ENCODE measurements around the gene MT1F. TPM values are rescaled to one million over a fixed set of nuclear protein-coding genes. Genes with fewer than 3 reads are reported as not detected.
"Not testable (repeated sequence)": the region's sequence is repeated elsewhere in the genome, so short reads cannot be mapped to it uniquely, and the experiment has no call there.

Gene MT1F
- total RNA-seq, 1 experiment from 2014 or later = 27.3 TPM

- CTCF ChIA-PET = no interaction called here
- BruUV-seq (replicated peaks) = no TSS peak
Observed at GRCh38 chr16:56620339-56620897, 37.3 kb upstream of the MT1F start.

DNA sequence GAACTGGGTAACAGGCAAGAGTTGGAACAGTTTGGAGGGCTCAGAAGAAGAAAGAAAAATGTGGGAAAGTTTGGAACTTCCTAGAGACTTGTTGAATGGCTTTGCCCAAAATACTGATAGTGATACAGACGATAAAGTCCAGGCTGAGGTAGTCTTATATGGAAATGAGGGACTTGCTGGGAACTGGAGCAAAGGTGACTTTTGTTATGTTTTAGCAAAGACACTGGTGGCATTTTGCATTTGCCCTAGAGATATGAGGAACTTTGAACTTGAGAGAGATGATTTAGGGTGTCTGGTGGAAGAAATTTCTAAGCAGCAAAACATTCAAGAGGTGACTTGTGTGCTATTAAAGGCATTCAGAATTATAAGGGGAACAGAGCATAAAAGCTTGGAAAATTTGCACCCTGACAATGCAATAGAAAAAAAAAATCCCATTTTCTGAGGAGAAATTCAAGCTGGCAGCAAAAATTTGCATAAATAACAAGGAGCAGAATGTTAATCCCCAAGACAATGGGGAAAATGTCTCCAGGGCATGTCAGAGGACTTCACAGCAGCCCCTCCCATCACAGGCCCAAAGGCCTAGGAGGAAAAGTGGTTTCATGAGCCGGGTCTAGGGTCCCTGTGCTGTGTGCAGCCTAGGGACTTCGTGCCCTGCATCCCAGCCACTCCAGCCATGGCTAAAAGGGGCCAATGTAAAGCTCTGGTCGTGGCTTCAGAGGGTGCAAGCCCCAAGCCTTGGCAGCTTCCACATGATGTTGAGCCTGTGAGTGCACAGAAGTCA is 35.9 kb upstream of the MT1F start:
- H4K20me1 ChIP-seq (ENCODE audit: low read length); H3K27me3 ChIP-seq (ENCODE audit: low read length); H3F3A ChIP-seq (ENCODE audit: low read length, unreplicated experiment); H3K4me2 ChIP-seq (ENCODE audit: low read length); DNase-seq; H2AFZ ChIP-seq (ENCODE audit: low read length); H3K9me2 ChIP-seq (replicated peaks; ENCODE audit: low read length); BruUV-seq (replicated peaks); ATAC-seq; H3K4me1 ChIP-seq (ENCODE audit: insufficient read depth, low read length); H3K36me3 ChIP-seq (ENCODE audit: low read depth, low read length); H3K9ac ChIP-seq (ENCODE audit: low read length); H3K27ac ChIP-seq (ENCODE audit: low read length); CTCF ChIA-PET; POLR2A ChIA-PET (ENCODE audit: unreplicated experiment); H3K79me2 ChIP-seq (ENCODE audit: low read length); H3K4me3 ChIP-seq (ENCODE audit: low read length); H3K9me3 ChIP-seq (ENCODE audit: low read length); intact Hi-C loops (cut with micrococcal nuclease): not testable (repeated sequence)

More at GRCh38 chr16:56620339-56620897, 37.3 kb upstream of the MT1F start:
- Histone ChIP-seq H3K36me3 (ENCODE audit: low read depth, low read length) (no peaks in the 10 kb centered on the region), H3K9ac (ENCODE audit: low read length) (no peak overlapping the region), H4K20me1 (ENCODE audit: low read length) (no peaks in the 10 kb centered on the region), H3K9me3 (ENCODE audit: low read length) (no peaks in the 10 kb centered on the region), H3K27ac (ENCODE audit: low read length) (no peak overlapping the region), H3K4me1 (ENCODE audit: insufficient read depth, low read length) (0 out of 2 replicates have a peak, but pooled peaks cover 3% of the 10 kb centered on the region), H3K79me2 (ENCODE audit: low read length) (no peaks in the 10 kb centered on the region), H2AFZ (ENCODE audit: low read length) (no peak overlapping the region), H3K4me2 (ENCODE audit: low read length) (no peak overlapping the region), H3K9me2 (replicated peaks; ENCODE audit: low read length) (no peaks in the 10 kb centered on the region), H3F3A (ENCODE audit: low read length, unreplicated experiment) (no peaks in the 10 kb centered on the region), H3K4me3 (ENCODE audit: low read length) (no peak overlapping the region), H3K27me3 (ENCODE audit: low read length) (no peaks in the 10 kb centered on the region)
- DNase-seq (no peak), ATAC-seq (no peak)
- intact Hi-C loops (cut with micrococcal nuclease) = no loop called here
- TF ChIP-seq, protein P1, sequence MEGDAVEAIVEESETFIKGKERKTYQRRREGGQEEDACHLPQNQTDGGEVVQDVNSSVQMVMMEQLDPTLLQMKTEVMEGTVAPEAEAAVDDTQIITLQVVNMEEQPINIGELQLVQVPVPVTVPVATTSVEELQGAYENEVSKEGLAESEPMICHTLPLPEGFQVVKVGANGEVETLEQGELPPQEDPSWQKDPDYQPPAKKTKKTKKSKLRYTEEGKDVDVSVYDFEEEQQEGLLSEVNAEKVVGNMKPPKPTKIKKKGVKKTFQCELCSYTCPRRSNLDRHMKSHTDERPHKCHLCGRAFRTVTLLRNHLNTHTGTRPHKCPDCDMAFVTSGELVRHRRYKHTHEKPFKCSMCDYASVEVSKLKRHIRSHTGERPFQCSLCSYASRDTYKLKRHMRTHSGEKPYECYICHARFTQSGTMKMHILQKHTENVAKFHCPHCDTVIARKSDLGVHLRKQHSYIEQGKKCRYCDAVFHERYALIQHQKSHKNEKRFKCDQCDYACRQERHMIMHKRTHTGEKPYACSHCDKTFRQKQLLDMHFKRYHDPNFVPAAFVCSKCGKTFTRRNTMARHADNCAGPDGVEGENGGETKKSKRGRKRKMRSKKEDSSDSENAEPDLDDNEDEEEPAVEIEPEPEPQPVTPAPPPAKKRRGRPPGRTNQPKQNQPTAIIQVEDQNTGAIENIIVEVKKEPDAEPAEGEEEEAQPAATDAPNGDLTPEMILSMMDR (conservative IDR thresholded peaks at IDR 0.05; ENCODE audit: low read depth, low read length) = no peak
- TF ChIP-seq EZH2phosphoT487 (IDR thresholded peaks at IDR 0.05; ENCODE audit: borderline replicate concordance, low read length) = no peak
- TF ChIP-seq EZH2 (IDR thresholded peaks at IDR 0.05; ENCODE audit: low read length, unreplicated experiment) = no peak
- POLR2A ChIA-PET (ENCODE audit: unreplicated experiment) = no interaction called here

DNA sequence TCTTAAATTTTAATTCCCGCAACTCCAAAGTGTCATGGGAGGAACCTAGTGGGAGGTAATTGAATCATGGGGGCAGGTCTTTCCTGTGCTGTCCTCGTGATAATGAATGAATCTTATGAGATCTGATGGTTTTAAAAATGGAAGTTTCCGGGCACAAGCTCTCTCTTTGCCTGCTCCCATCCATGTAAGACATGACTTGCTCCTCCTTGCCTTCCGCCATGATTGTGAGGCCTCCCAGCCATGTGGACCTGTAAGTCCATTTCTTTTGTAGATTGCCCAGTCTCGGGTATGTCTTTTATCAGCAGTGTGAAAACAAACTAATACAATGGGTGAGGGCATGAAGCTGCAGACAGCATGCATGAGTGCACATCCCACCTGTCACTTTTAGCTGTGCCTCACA is 34.6 kb upstream of the MT1F start:
- H2AFZ ChIP-seq (ENCODE audit: low read length); BruUV-seq (replicated peaks); H3K36me3 ChIP-seq (ENCODE audit: low read depth, low read length); H3K27me3 ChIP-seq (ENCODE audit: low read length); H3K4me3 ChIP-seq (ENCODE audit: low read length); H3K9me3 ChIP-seq (ENCODE audit: low read length); H3K27ac ChIP-seq (ENCODE audit: low read length); H3K9ac ChIP-seq (ENCODE audit: low read length); DNase-seq; H3K4me1 ChIP-seq (ENCODE audit: insufficient read depth, low read length); H3K9me2 ChIP-seq (replicated peaks; ENCODE audit: low read length); H3F3A ChIP-seq (ENCODE audit: low read length, unreplicated experiment); CTCF ChIA-PET; ATAC-seq; intact Hi-C loops (cut with micrococcal nuclease); H3K79me2 ChIP-seq (ENCODE audit: low read length); H4K20me1 ChIP-seq (ENCODE audit: low read length); H3K4me2 ChIP-seq (ENCODE audit: low read length); POLR2A ChIA-PET (ENCODE audit: unreplicated experiment): not testable (repeated sequence)
